Immature natural killer cell (primary cell): ENCODE measurements around the gene IRF9. TPM values are rescaled to one million over a fixed set of nuclear protein-coding genes. Genes with fewer than 3 reads are reported as not detected.
A peak's percentile ranks its signal among the peaks of the same experiment; 100 is the strongest.

Experiments
- DNase-seq, 3 donors: peaks; one replicate each; pipeline ENCODE4 v3.0.0; 2022; ENCODE audit warnings: mixed read lengths in 1 of 3
- H3K27ac Mint-ChIP-seq, 6 donors: one replicate each; pipeline ENCODE4 v1.8.0; 2020; ENCODE audit warnings: mixed read lengths in 6 of 6, mild to moderate bottlenecking in 5 of 6, inconsistent platforms in 4 of 6, moderate library complexity in 3 of 6
- H3K27me3 Mint-ChIP-seq, 3 donors: one replicate each; pipeline ENCODE4 v1.8.0; 2020 to 2021; ENCODE audit warnings: low read depth in 3 of 3, mild to moderate bottlenecking in 3 of 3, mixed read lengths in 3 of 3, moderate library complexity in 3 of 3, inconsistent platforms in 1 of 3
- H3K36me3 Mint-ChIP-seq, 3 donors: one replicate each; pipeline ENCODE4 v1.8.0; 2020; ENCODE audit warnings: mixed read lengths in 3 of 3, inconsistent platforms in 2 of 3, mild to moderate bottlenecking in 2 of 3
- H3K4me1 Mint-ChIP-seq, 2 donors: one replicate each; pipeline ENCODE4 v1.8.0; 2020; ENCODE audit warnings: inconsistent platforms in 2 of 2, mild to moderate bottlenecking in 2 of 2, mixed read lengths in 2 of 2, moderate library complexity in 1 of 2
- H3K4me3 Mint-ChIP-seq, 5 donors: one replicate each; pipeline ENCODE4 v1.8.0; 2020; ENCODE audit warnings: mild to moderate bottlenecking in 5 of 5, mixed read lengths in 5 of 5, inconsistent platforms in 3 of 5, moderate library complexity in 3 of 5
- H3K9me3 Mint-ChIP-seq, 6 donors: one replicate each; pipeline ENCODE4 v1.8.0; 2020; ENCODE audit warnings: mild to moderate bottlenecking in 6 of 6, mixed read lengths in 6 of 6, inconsistent platforms in 4 of 6, moderate library complexity in 3 of 6
- polyA plus RNA-seq, 3 donors: library from polyadenylated mRNA; unstranded; fragments of 300-500 nt; fragmentation: Illumina TruSeq; gene quantifications; one replicate each; pipeline ENCODE4 v1.2.3, GENCODE V29; 2021

The IRF9 gene
- polyA plus RNA-seq, 3 donors from 2014 or later = 48.8 to 123 (median 102) TPM

DNA sequence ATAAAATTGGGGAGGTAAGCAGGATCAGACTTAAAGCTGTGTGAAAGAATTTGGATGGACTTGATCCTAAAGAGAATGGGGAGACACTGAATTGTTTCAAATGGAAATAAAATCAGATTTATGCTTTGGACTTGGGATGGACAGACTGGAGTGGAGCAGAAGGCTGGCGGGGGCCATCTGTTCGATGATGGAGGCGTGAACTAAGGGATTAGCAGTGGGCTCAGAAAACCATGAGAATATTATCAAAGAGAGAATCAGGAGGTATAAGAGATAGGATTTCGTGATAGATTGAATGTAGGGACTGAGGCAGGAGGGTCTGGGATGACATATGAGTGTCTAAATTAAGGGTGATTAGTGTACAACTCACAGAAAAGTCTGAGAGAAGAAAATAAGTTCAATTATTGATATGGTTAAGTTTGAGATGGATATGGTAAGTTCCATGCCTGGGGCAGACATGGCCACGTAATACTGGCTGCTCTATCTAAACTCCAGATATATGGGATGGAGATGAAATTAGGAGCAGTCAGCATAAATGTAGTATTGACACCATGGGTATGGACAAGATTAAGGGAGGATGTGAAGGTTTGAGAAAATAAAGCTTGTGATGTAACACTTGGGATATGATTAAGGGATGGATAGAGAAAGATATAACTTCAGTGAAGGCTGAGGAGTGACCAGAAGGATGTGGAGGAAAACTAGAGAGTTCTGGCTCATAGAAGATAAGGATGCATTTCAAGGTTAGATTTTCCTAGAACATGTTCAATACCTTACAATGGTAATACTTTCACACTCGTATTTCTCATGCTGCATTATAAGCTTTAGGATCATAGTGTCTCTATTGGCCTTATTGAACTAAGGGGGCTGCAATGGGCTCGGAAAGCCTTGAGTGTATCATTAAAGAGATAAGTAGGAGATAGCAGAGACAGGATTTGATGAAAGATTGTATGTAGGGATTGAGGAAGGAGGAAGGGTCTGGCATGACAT is 43.4 kb downstream of the IRF9 start:
- Mint-ChIP-seq H3K27ac (peak overlapping the region in 5 of 6 donors; percentile 9 to 82 (median 15)), H3K27me3 (peaks cover 0 to 5% (median 3%) of the 10 kb centered on the region in 3 donors), H3K9me3 (no peaks in the 10 kb centered on the region), H3K36me3 (peaks cover 26 to 52% (median 37%) of the 10 kb centered on the region in 3 donors), H3K4me3 (no peak overlapping the region), H3K4me1 (peaks cover 25 to 38% of the 10 kb centered on the region in 2 donors)
- DNase-seq = no peak

- Mint-ChIP-seq H3K4me1 (peaks cover 29 to 51% of the 10 kb centered on the region in 2 donors), H3K36me3 (peaks cover 30 to 61% (median 41%) of the 10 kb centered on the region in 3 donors), H3K27ac (peak overlapping the region; percentile 86 to 98 (median 92)), H3K9me3 (no peaks in the 10 kb centered on the region), H3K27me3 (peaks cover under 1 to 7% (median 3%) of the 10 kb centered on the region in 3 donors), H3K4me3 (no peak overlapping the region)
- DNase-seq = no peak
Measured at GRCh38 chr14:24206260-24207103, 45.4 kb downstream of the IRF9 start.

- H3K4me1 Mint-ChIP-seq = peaks cover 36 to 57% of the 10 kb centered on the region in 2 donors
- peak; percentile 38 to 58 (median 55) for DNase-seq
- no peak overlapping the region for H3K4me3 Mint-ChIP-seq
Measured at GRCh38 chr14:24207104-24207551, 46.1 kb downstream of the IRF9 start.

DNA sequence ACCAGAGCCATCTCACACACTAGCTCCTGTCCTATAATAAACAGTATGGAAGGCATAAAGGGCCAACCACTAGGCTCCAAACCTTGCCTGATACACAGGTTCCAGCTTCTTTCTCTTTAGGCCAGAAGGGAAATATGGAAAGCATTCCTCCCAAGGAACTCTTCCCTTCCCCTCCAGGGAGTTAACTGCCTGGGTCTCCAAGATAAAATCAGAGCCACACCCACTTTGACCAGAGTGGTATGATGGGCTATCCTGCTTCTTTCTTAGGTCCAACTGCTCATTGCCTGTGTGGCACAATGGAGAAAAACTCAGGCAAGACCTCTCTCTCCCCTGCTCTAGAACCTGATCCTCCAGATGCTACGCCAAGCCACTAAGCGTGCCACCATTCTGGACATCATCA is 46.6 kb downstream of the IRF9 start:
- no peaks in the 10 kb centered on the region for H3K9me3 Mint-ChIP-seq
- peaks cover 39 to 58% of the 10 kb centered on the region in 2 donors for H3K4me1 Mint-ChIP-seq
- no peak for DNase-seq
- peaks cover 1 to 8% (median 3%) of the 10 kb centered on the region in 3 donors for H3K27me3 Mint-ChIP-seq
- peak overlapping the region; percentile 86 to 98 (median 92) for H3K27ac Mint-ChIP-seq
- H3K4me3 Mint-ChIP-seq = no peak overlapping the region
- peaks cover 27 to 54% (median 33%) of the 10 kb centered on the region in 3 donors for H3K36me3 Mint-ChIP-seq

More at GRCh38 chr14:24207104-24207551, 46.1 kb downstream of the IRF9 start:
- Mint-ChIP-seq H3K27me3 (peaks cover 1 to 5% (median 3%) of the 10 kb centered on the region in 3 donors), H3K9me3 (no peaks in the 10 kb centered on the region), H3K36me3 (peaks cover 29 to 59% (median 37%) of the 10 kb centered on the region in 3 donors), H3K27ac (peak overlapping the region; percentile 86 to 98 (median 92))

DNA sequence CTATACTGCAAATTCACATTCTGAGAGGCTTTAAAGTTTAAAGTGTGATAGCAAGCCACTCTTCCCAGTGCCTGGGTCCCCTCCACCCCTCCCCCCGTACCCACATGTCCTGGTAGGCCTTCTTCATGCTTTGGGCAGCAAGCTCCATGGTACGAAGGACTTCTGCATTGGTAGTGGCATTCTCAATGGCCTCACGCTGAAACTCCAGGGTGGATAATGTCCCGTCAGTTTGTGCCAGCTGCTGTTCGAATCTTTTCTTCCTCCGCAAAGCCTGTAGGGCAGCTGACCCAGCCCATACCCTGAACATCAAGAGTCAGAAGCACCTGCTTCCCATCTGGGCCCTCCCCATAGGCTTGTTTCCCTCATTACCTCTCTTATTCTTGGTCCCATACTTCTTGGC is 50.2 kb downstream of the IRF9 start:
- peaks cover 8 to 25% (median 14%) of the 10 kb centered on the region in 3 donors for H3K27me3 Mint-ChIP-seq
- H3K36me3 Mint-ChIP-seq = peaks cover 16 to 35% (median 19%) of the 10 kb centered on the region in 3 donors
- H3K27ac Mint-ChIP-seq = peak overlapping the region; percentile 96 to 100 (median 98)
- H3K4me3 Mint-ChIP-seq = peak overlapping the region in 4 of 5 donors; percentile 33 to 95 (median 65)
- no peak for DNase-seq
- no peaks in the 10 kb centered on the region for H3K9me3 Mint-ChIP-seq
- peaks cover 65 to 77% of the 10 kb centered on the region in 2 donors for H3K4me1 Mint-ChIP-seq

DNA sequence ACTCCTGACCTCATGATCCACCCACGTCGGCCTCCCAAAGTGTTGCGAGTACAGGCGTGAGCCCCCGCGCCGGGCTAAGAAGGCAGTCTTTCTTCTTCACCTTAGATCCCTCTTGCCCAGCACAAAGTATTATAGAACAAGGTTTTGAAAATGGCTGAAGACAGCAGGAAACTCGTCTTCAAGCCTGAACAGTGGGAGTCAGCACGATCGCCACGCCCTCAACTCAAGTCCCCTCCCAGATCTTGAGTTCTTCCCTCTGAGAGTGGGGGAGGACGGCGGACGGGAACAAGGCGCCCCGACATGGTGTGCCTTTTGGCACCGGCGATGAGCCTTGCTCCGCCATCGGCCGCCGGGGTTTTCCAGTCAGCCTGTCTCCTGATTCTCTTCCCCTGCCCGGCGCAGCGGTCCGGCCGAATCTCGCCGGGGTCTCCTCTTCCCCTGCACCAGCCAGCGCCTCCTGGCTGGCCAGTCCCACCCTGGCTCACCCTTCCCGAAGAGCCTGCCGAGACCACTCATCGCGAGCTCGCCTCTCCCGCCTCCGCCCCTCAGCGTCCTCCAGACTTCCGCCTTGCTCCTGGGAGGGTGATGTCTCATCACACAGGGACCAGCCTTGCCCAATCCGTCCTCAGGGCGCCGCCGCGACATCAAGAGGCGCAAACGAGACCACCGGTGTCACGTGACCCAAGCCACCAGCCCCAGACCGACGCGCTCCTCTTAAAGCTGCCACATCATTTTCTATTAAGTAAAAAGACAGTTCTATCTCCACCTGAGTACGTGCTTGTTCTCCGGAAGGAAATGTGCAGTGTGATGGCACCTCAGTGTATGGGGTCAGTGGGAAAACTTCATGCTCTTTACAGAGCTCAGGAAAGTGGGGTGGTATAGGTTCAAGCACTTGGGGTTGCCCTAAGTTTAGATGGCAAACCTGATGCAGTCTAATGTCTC is 52.1 kb downstream of the IRF9 start, which contains the start of gene CHMP4A:
CHMP4A (minus strand) TSS at position 565 of the 942 bp plus-strand sequence; CDS start at position 516, 49 bp downstream.
- Mint-ChIP-seq H3K4me1 (peaks cover 58 to 64% of the 10 kb centered on the region in 2 donors), H3K27ac (peak within 1 kb of the TSS; percentile 96 to 100 (median 98)), H3K36me3 (peaks cover 10 to 23% (median 12%) of the 10 kb centered on the region in 3 donors), H3K4me3 (peak within 1 kb of the TSS; percentile 91 to 99 (median 93)), H3K27me3 (peaks cover 8 to 25% (median 14%) of the 10 kb centered on the region in 3 donors), H3K9me3 (no peaks in the 10 kb centered on the region)
- DNase-seq = peak; percentile 95 to 96 (median 96)

GRCh38 chr14:24213866-24214662 is 53.0 kb downstream of the IRF9 start:
- H3K27me3 Mint-ChIP-seq = peaks cover 8 to 23% (median 14%) of the 10 kb centered on the region in 3 donors
- H3K4me3 Mint-ChIP-seq = peak overlapping the region; percentile 91 to 99 (median 93)
- no peaks in the 10 kb centered on the region for H3K9me3 Mint-ChIP-seq
- peak overlapping the region; percentile 96 to 100 (median 98) for H3K27ac Mint-ChIP-seq
- H3K4me1 Mint-ChIP-seq = peaks cover 58 to 60% of the 10 kb centered on the region in 2 donors
- peaks cover 10 to 23% (median 12%) of the 10 kb centered on the region in 3 donors for H3K36me3 Mint-ChIP-seq
- no peak for DNase-seq

DNA sequence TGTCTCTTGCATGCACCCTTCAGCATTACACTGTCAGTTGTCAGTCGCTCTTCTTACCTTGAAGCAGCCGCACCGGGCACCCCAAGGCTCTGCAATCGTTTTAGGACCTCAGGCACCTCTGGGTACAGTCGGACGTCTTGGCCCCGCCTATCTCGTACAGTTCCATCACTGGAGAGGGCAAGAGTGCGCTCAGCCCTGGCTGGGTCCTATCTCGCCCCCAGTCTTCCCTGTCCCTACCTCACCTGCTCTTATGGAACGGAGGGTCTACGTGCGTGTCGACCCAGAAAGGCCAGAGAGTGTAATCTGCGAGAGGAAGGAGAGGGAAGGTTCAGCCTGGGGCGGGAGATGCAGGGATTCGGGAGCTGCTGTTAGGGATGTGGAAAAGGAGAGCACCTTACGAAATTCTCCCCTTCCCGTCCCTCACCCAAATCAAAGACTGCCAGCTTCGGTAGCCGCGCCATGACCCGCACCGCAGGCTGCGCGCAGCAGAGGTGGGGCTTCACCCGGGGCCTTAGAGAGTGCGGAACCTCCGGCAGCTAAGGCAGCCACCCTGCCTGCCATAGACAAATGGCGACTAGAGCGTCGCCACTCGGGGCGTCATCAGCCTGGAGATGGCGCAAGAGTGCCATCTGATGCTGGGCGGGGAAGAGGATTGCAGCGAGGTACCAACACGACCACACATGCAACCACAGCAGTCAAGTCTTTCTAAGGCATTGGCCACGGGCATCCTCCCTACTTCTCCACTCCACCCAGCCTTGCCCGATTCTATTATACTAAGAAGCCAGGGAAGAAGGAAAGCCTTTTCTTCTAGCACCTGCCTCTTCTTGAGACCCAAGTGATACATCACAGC is 54.7 kb downstream of the IRF9 start, which contains the start of gene MDP1:
MDP1 (minus strand) TSS at position 572 of the 850 bp plus-strand sequence; CDS start at position 461, 111 bp downstream.
- peak; percentile 84 to 88 (median 87) for DNase-seq
- peaks cover 8 to 21% (median 14%) of the 10 kb centered on the region in 3 donors for H3K27me3 Mint-ChIP-seq
- H3K4me1 Mint-ChIP-seq = peaks cover 51% of the 10 kb centered on the region in 2 donors
- H3K27ac Mint-ChIP-seq = peak within 1 kb of the TSS; percentile 96 to 100 (median 98)
- peaks cover 4 to 11% (median 9%) of the 10 kb centered on the region in 3 donors for H3K36me3 Mint-ChIP-seq
- H3K4me3 Mint-ChIP-seq = peak within 1 kb of the TSS; percentile 89 to 99 (median 93)
- no peaks in the 10 kb centered on the region for H3K9me3 Mint-ChIP-seq
